ENCODE results near the gene PTPRN2. TPM values are rescaled to one million over a fixed set of nuclear protein-coding genes. Genes with fewer than 3 reads are reported as not detected.

The PTPRN2 gene
- total and polyA plus RNA-seq, 2 donors (not counting 3 experiments of a cell fraction or from before 2014, with no cell fraction given): 0.62 to 0.88 TPM

- H3K4me3 ChIP-seq (replicated peaks in 1 of 3; ENCODE audit: insufficient read depth in 1 of 3, low read depth in 1 of 3, low read length in 3 of 3): no peak overlapping the region
- no peaks in the 10 kb centered on the region for H4K20me1 ChIP-seq (replicated peaks; ENCODE audit: control insufficient read depth, extremely low read depth, insufficient read depth, low read length)
- ChIA-PET CTCF (no interaction called here), POLR2A (no interaction called here)
- no TSS peak for BruUV-seq (replicated peaks)
- H3K9me1 ChIP-seq (replicated peaks; ENCODE audit: control insufficient read depth, extremely low read depth, insufficient read depth, low read length): no peaks in the 10 kb centered on the region
- no peaks in the 10 kb centered on the region for H3K36me3 ChIP-seq (ENCODE audit: control insufficient read depth in 2 of 2, extremely low read depth in 1 of 2, insufficient read depth in 2 of 2, low read length in 2 of 2)
- TF ChIP-seq, protein P1, sequence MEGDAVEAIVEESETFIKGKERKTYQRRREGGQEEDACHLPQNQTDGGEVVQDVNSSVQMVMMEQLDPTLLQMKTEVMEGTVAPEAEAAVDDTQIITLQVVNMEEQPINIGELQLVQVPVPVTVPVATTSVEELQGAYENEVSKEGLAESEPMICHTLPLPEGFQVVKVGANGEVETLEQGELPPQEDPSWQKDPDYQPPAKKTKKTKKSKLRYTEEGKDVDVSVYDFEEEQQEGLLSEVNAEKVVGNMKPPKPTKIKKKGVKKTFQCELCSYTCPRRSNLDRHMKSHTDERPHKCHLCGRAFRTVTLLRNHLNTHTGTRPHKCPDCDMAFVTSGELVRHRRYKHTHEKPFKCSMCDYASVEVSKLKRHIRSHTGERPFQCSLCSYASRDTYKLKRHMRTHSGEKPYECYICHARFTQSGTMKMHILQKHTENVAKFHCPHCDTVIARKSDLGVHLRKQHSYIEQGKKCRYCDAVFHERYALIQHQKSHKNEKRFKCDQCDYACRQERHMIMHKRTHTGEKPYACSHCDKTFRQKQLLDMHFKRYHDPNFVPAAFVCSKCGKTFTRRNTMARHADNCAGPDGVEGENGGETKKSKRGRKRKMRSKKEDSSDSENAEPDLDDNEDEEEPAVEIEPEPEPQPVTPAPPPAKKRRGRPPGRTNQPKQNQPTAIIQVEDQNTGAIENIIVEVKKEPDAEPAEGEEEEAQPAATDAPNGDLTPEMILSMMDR (IDR thresholded peaks at IDR 0.05; ENCODE audit: extremely low read depth in 1 of 2, insufficient read depth in 1 of 2, low read depth in 1 of 2, low read length in 2 of 2): no peak
- TF ChIP-seq FOS (IDR thresholded peaks at IDR 0.05; ENCODE audit: borderline replicate concordance, insufficient read depth, low read length) (no peak), MYC (IDR thresholded peaks at IDR 0.05; ENCODE audit: low read depth, low read length) (no peak), MAX (IDR thresholded peaks at IDR 0.05; ENCODE audit: insufficient read depth, insufficient read length) (no peak), JUN (IDR thresholded peaks at IDR 0.05; ENCODE audit: borderline replicate concordance, insufficient read depth, insufficient read length, low read depth) (no peak), POLR2AphosphoS5 (IDR thresholded peaks at IDR 0.05; ENCODE audit: insufficient read depth, low read depth, low read length) (no peak), POLR2A (IDR thresholded peaks at IDR 0.05; ENCODE audit: low read depth, low read length) (no peak), GATA2 (IDR thresholded peaks at IDR 0.05; ENCODE audit: insufficient read depth, insufficient read length, low read depth, low read length) (no peak)
- H3K27ac ChIP-seq (ENCODE audit: insufficient read depth, low read depth, low read length): no peak overlapping the region
- H3K4me2 ChIP-seq (ENCODE audit: insufficient read depth, low read length): no peak overlapping the region
- H3K9ac ChIP-seq (replicated peaks; ENCODE audit: extremely low read depth, insufficient read depth, low read length): no peak overlapping the region
- intact Hi-C loops (cut with micrococcal nuclease): no loop called here
- no peaks in the 10 kb centered on the region for H3K79me2 ChIP-seq (ENCODE audit: control insufficient read depth, insufficient read depth, low read length)
- DNase-seq (ENCODE audit: low read depth, low spot score) (no peak), FAIRE-seq (no peak)
- no peaks in the 10 kb centered on the region for H3K27me3 ChIP-seq (ENCODE audit: control insufficient read depth in 2 of 2, insufficient read depth in 2 of 2, low read length in 2 of 2)
- H3K4me1 ChIP-seq (ENCODE audit: control insufficient read depth, extremely low read depth, insufficient read depth, low read length): no peaks in the 10 kb centered on the region
- H3K9me3 ChIP-seq (replicated peaks; ENCODE audit: control insufficient read depth, insufficient read depth, low read length): peaks cover 2% of the 10 kb centered on the region
- dilution Hi-C loops (cut with MboI; ENCODE audit: extremely low pct_ligation_motif_present, low sequenced_read_pairs): no loop called here
- H2AFZ ChIP-seq (ENCODE audit: low read depth, low read length): no peak overlapping the region
These were observed 569.4 kb downstream of the PTPRN2 start for GRCh38 chr7:158018098-158018762.

All from endothelial cell of umbilical vein (primary cell).